Immature natural killer cell (primary cell): Measurements from ENCODE around the gene OXNAD1. TPM values are rescaled to one million over a fixed set of nuclear protein-coding genes. Genes with fewer than 3 reads are reported as not detected.

ENCODE experiments used
- DNase-seq, 3 donors: peaks; one replicate each; pipeline ENCODE4 v3.0.0; 2022; ENCODE audit warnings: mixed read lengths in 1 of 3
- H3K27ac Mint-ChIP-seq, 6 donors: one replicate each; pipeline ENCODE4 v1.8.0; 2020; ENCODE audit warnings: mixed read lengths in 6 of 6, mild to moderate bottlenecking in 5 of 6, inconsistent platforms in 4 of 6, moderate library complexity in 3 of 6
- H3K27me3 Mint-ChIP-seq, 3 donors: one replicate each; pipeline ENCODE4 v1.8.0; 2020 to 2021; ENCODE audit warnings: low read depth in 3 of 3, mild to moderate bottlenecking in 3 of 3, mixed read lengths in 3 of 3, moderate library complexity in 3 of 3, inconsistent platforms in 1 of 3
- H3K36me3 Mint-ChIP-seq, 3 donors: one replicate each; pipeline ENCODE4 v1.8.0; 2020; ENCODE audit warnings: mixed read lengths in 3 of 3, inconsistent platforms in 2 of 3, mild to moderate bottlenecking in 2 of 3
- H3K4me1 Mint-ChIP-seq, 2 donors: one replicate each; pipeline ENCODE4 v1.8.0; 2020; ENCODE audit warnings: inconsistent platforms in 2 of 2, mild to moderate bottlenecking in 2 of 2, mixed read lengths in 2 of 2, moderate library complexity in 1 of 2
- H3K4me3 Mint-ChIP-seq, 5 donors: one replicate each; pipeline ENCODE4 v1.8.0; 2020; ENCODE audit warnings: mild to moderate bottlenecking in 5 of 5, mixed read lengths in 5 of 5, inconsistent platforms in 3 of 5, moderate library complexity in 3 of 5
- H3K9me3 Mint-ChIP-seq, 6 donors: one replicate each; pipeline ENCODE4 v1.8.0; 2020; ENCODE audit warnings: mild to moderate bottlenecking in 6 of 6, mixed read lengths in 6 of 6, inconsistent platforms in 4 of 6, moderate library complexity in 3 of 6
- polyA plus RNA-seq, 3 donors: library from polyadenylated mRNA; unstranded; fragments of 300-500 nt; fragmentation: Illumina TruSeq; gene quantifications; one replicate each; pipeline ENCODE4 v1.2.3, GENCODE V29; 2021

Gene OXNAD1
- polyA plus RNA-seq, 3 donors from 2014 or later = 22.0 to 27.3 (median 23.8) TPM

DNA sequence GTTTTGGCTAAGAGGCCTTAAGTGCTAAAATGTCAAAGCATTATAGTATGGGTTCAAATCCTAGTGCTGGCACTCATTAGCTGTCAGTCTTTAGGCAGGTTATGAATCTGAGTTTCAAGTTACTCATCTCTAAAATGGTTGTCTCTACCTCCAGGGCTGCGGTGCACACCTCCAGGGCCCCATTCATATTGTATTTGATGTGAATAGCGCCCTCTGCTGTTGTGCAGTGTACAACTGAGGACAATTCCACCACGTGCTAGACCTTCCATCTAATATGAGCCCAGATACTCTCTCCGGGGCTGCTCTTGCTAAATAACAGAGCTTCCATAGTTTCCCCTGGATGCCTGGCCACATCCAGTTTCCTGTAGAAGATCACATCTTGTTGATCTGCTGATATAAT, 54.3 kb downstream of the OXNAD1 start:
- DNase-seq = peak; percentile 46 to 64 (median 51)
- peaks cover 62 to 65% of the 10 kb centered on the region in 2 donors for H3K4me1 Mint-ChIP-seq
- H3K4me3 Mint-ChIP-seq = peak overlapping the region in 1 of 5 donors; percentile 35
- H3K36me3 Mint-ChIP-seq = peaks cover 31 to 46% (median 35%) of the 10 kb centered on the region in 3 donors
- peaks cover 5 to 8% (median 5%) of the 10 kb centered on the region in 3 donors for H3K27me3 Mint-ChIP-seq
- peak overlapping the region; percentile 46 to 82 (median 72) for H3K27ac Mint-ChIP-seq
- no peaks in the 10 kb centered on the region for H3K9me3 Mint-ChIP-seq

- no peak for DNase-seq
- Mint-ChIP-seq H3K36me3 (peaks cover 31 to 46% (median 33%) of the 10 kb centered on the region in 3 donors), H3K27me3 (peaks cover 5 to 8% (median 5%) of the 10 kb centered on the region in 3 donors), H3K4me1 (peaks cover 59 to 61% of the 10 kb centered on the region in 2 donors), H3K27ac (peak overlapping the region; percentile 46 to 82 (median 72)), H3K4me3 (no peak overlapping the region), H3K9me3 (no peaks in the 10 kb centered on the region)
Measured at GRCh38 chr3:16319723-16320122, 54.7 kb downstream of the OXNAD1 start.

DNA sequence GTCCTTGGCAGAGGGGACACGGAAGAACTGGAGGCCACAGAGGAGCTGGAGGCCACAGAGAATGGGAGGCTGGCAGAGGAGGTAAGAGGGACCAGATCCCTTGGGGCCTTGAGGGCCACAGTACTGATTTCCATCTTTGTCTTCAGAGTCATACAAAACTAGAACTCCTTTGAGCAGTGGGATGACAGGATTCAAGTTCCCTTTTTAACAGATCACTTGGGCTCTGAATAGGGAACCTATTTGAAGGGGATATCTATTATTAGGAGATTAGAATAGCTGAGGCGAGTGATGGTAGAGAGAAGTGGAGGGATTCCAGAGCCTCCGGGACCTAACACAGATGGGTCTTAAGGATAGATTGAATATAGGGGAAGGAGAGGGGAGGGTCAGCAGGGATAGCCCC, 55.7 kb downstream of the OXNAD1 start:
- DNase-seq = no peak
- no peaks in the 10 kb centered on the region for H3K9me3 Mint-ChIP-seq
- H3K4me3 Mint-ChIP-seq = no peak overlapping the region
- H3K27ac Mint-ChIP-seq = peak overlapping the region in 5 of 6 donors; percentile 28 to 72 (median 36)
- peaks cover 5% of the 10 kb centered on the region in 3 donors for H3K27me3 Mint-ChIP-seq
- peaks cover 49 to 51% of the 10 kb centered on the region in 2 donors for H3K4me1 Mint-ChIP-seq
- H3K36me3 Mint-ChIP-seq = peaks cover 27 to 42% (median 27%) of the 10 kb centered on the region in 3 donors

DNA sequence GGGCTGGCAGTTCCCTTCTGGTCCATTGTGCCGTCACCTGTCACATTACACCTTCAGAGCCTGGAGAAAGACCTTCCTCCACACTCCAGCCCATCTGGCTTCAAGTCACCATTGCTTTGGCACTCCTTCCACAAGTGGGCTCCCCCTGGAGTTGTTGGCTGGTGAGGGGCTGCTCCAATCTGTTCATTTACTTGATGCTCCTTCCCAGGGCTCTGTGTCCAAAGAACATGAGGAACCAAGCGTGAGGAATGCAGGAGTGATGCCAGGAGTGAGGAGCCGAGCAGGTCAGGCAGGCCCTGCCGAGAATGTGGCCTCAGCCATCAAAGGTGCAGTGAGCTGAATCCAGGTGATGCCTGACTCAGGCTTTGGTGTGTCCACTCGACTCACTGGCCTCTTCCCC, 57.2 kb downstream of the OXNAD1 start:
- Mint-ChIP-seq H3K4me1 (peaks cover 34 to 36% of the 10 kb centered on the region in 2 donors), H3K27ac (peak overlapping the region in 4 of 6 donors; percentile 21 to 73 (median 34)), H3K27me3 (peaks cover 3 to 10% (median 5%) of the 10 kb centered on the region in 3 donors), H3K4me3 (no peak overlapping the region), H3K36me3 (peaks cover 17 to 33% (median 18%) of the 10 kb centered on the region in 3 donors), H3K9me3 (no peaks in the 10 kb centered on the region)
- no peak for DNase-seq

GRCh38 chr3:16323737-16324136, 58.7 kb downstream of the OXNAD1 start:
- Mint-ChIP-seq H3K27ac (peak overlapping the region in 1 of 6 donors; percentile 50), H3K27me3 (peaks cover 3 to 11% (median 5%) of the 10 kb centered on the region in 3 donors), H3K36me3 (peaks cover 13 to 27% (median 16%) of the 10 kb centered on the region in 3 donors), H3K4me1 (peaks cover 21% of the 10 kb centered on the region in 2 donors), H3K4me3 (no peak overlapping the region), H3K9me3 (no peaks in the 10 kb centered on the region)
- DNase-seq = no peak

- Mint-ChIP-seq H3K36me3 (peaks cover 3 to 21% (median 8%) of the 10 kb centered on the region in 3 donors), H3K9me3 (peaks cover 0 to 1% (median 0%) of the 10 kb centered on the region in 6 donors), H3K4me3 (no peak overlapping the region), H3K27me3 (peaks cover 5 to 10% (median 5%) of the 10 kb centered on the region in 3 donors), H3K27ac (peak overlapping the region in 2 of 6 donors; percentile 17 to 23), H3K4me1 (peaks cover 6 to 10% of the 10 kb centered on the region in 2 donors)
- DNase-seq = no peak
Measured at GRCh38 chr3:16325850-16326249, 60.8 kb downstream of the OXNAD1 start.

DNA sequence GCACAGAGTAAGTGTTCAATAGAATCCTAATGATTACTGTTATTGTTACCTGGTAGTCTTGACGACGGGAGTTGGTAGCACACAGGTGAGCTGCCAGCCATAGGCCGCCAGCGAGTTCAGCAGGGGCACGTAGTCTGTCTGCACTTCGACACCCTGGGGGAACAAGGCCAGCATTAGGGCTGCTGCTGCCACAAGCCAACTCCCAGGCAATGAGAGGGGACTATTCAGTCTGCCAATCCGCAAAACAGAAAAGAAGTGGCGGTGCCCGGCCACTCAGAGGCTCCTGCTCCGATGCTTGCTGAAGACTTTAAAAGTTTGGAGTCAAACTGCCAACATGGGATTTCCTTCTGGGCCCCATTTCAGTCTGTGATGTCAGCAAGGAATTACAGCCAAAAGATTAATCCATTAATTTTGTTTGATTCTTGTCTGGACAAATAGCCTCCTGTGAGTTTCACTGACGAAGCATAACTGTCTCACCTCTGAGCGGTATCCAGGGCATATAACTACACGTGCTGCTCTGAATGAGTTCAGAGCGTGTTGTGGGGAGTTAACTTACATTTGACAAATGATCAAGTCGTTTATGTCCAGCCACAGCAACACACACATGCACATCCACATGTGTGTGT, 61.8 kb downstream of the OXNAD1 start:
- Mint-ChIP-seq H3K4me1 (peaks cover 6 to 17% of the 10 kb centered on the region in 2 donors), H3K27me3 (peaks cover 0 to 14% (median 5%) of the 10 kb centered on the region in 3 donors), H3K9me3 (peaks cover 1 to 6% (median 4%) of the 10 kb centered on the region in 6 donors), H3K4me3 (no peak overlapping the region), H3K36me3 (peaks cover 6 to 24% (median 12%) of the 10 kb centered on the region in 3 donors), H3K27ac (peak overlapping the region in 4 of 6 donors; percentile 10 to 55 (median 38))
- no peak for DNase-seq

DNA sequence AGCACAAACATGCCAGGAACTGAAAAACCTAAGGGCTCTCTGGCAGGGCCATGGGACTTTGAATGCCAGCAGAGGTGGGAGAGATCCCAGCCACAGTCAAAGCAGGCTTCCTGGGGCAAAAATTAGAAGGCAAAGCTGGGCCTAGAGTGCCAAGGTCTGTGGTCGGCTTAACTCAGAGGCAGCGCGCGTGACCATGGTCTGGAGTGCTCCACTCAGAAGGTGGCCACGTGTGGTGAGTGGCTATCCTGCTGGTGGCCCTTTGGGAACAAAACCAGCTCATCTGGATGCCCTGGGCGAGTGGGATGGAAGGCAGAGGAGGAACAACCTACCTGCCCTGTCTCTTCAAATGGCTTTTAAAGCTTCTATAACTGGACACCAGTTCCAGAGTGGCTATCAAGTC, 63.1 kb downstream of the OXNAD1 start:
- Mint-ChIP-seq H3K27me3 (peaks cover 0 to 14% (median 5%) of the 10 kb centered on the region in 3 donors), H3K36me3 (peaks cover 16 to 34% (median 22%) of the 10 kb centered on the region in 3 donors), H3K27ac (peak overlapping the region in 3 of 6 donors; percentile 43 to 80 (median 60)), H3K4me1 (peaks cover 14 to 29% of the 10 kb centered on the region in 2 donors), H3K4me3 (no peak overlapping the region), H3K9me3 (peaks cover 3 to 9% (median 6%) of the 10 kb centered on the region in 6 donors)
- DNase-seq = no peak

DNA sequence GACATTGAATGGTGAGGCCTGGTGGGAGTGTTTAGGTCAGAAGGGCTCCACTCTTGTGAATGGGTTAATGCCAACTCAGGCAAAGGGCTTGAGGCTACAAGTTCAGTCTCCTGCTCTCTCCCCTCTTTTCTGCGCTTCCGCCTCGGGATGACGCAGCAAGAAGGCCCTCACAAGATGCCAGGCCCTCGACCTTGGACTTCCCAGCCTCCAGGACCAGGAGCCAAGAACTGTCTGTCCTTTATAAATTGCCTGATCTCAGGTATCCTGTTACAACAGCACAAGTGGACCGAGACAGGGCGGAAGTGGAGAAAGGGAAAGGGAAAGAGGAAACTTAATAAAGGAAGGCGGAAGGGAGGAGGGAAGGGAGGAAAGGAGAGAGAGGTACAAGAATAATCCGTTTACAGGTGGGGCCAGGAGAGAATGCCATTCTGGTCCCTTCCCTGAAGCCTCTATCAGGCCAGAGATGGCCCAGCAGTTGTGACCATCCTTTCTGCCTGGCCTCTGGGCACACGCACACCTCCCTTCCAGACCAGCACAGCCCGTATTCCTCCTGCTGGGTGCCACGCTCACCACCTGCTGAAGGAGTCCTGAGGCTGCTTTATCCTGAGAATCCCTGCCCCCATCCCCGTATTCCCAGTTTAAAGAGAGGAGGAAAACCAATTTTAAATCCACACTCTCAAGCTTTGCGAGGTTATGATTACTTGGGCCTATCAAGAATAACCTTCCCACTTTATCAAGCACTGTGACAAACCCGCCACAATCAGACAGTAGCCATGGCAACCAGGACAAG, 64.2 kb downstream of the OXNAD1 start:
- Mint-ChIP-seq H3K4me3 (no peak overlapping the region), H3K36me3 (peaks cover 19 to 30% (median 23%) of the 10 kb centered on the region in 3 donors), H3K27ac (peak overlapping the region in 3 of 6 donors; percentile 61 to 88 (median 68))

DNA sequence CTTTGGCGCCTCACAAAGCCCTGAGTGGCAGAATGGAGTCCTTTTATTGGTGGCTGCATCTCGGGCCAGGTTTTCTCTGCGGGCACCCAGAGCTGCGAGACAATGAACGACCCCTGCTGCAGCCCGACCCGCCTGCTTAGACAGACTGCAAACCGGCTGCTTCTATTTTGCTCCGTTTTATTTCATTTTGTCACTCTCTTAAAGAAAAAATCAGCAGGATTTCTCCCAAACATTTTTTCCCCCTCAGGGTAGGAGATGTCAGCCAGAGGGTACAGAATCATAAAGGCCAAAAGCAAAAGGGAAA, 64.8 kb downstream of the OXNAD1 start:
- no peak overlapping the region for H3K4me3 Mint-ChIP-seq
- H3K9me3 Mint-ChIP-seq = peaks cover 3 to 9% (median 6%) of the 10 kb centered on the region in 6 donors
- no peak for DNase-seq
- H3K36me3 Mint-ChIP-seq = peaks cover 24 to 35% (median 29%) of the 10 kb centered on the region in 3 donors
- H3K27ac Mint-ChIP-seq = peak overlapping the region in 2 of 6 donors; percentile 40 to 88
- peaks cover 0 to 12% (median 3%) of the 10 kb centered on the region in 3 donors for H3K27me3 Mint-ChIP-seq
- peaks cover 20 to 37% of the 10 kb centered on the region in 2 donors for H3K4me1 Mint-ChIP-seq

More for the DNA sequence above, 64.2 kb downstream of the OXNAD1 start:
- peaks cover 17 to 32% of the 10 kb centered on the region in 2 donors for H3K4me1 Mint-ChIP-seq
- no peak for DNase-seq
- H3K27me3 Mint-ChIP-seq = peaks cover 0 to 12% (median 3%) of the 10 kb centered on the region in 3 donors
- H3K9me3 Mint-ChIP-seq = peaks cover 3 to 9% (median 6%) of the 10 kb centered on the region in 6 donors

DNA sequence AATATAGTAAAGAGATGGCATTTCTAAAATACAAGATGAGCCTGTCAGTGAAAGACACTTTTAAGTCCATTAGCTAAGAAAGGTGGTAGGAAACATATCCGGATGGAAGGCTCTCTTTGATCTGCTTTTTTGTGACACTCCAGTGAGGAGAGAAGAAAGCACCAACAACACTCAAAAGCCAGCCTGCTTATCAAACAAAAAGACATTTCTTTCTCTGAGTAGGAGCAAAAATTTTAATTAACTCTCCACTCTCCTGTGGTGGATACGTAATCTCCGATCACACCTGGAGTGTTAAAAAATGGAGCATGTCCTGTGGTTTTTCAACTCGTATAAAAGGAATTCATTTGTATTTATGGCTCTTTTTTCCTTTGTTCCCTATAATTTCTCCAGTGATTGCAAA, 65.3 kb downstream of the OXNAD1 start:
- Mint-ChIP-seq H3K36me3 (peaks cover 30 to 41% (median 34%) of the 10 kb centered on the region in 3 donors), H3K27ac (peak overlapping the region in 4 of 6 donors; percentile 7 to 62 (median 52)), H3K9me3 (peaks cover 3 to 9% (median 6%) of the 10 kb centered on the region in 6 donors), H3K4me1 (peaks cover 24 to 43% of the 10 kb centered on the region in 2 donors), H3K27me3 (peaks cover 0 to 12% (median 3%) of the 10 kb centered on the region in 3 donors), H3K4me3 (no peak overlapping the region)
- no peak for DNase-seq

DNA sequence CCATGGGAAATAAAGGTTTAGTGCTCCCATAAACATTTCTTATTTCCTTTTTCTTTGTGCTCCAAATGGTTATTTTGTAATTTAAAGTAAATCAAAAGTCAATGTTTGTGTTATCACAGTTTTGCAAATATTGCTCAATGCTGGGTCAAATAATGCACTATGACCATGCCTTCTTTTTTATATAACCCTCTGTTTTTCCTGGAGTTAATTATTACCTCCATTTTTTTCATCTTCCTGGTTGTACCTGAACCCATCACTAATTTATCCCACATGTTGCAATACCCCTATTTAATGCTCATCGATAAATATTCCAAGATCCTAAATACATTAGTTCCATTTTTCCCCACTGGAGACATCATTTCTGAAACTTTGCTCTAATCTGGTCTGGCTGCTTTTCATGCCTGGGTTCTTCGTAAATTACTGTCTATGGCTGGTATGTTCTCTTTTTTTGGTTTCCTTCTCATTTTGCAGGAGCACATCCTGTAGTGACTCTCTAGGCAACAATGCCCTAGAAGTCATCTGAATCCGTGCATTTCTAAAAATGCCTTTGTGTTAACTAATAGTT, 66.4 kb downstream of the OXNAD1 start:
- H3K27me3 Mint-ChIP-seq = peaks cover 0 to 10% (median 3%) of the 10 kb centered on the region in 3 donors
- H3K4me1 Mint-ChIP-seq = peaks cover 28 to 53% of the 10 kb centered on the region in 2 donors
- H3K27ac Mint-ChIP-seq = peak overlapping the region in 4 of 6 donors; percentile 12 to 51 (median 24)
- no peak overlapping the region for H3K4me3 Mint-ChIP-seq
- H3K9me3 Mint-ChIP-seq = peaks cover 3 to 9% (median 6%) of the 10 kb centered on the region in 6 donors
- no peak for DNase-seq
- peaks cover 32 to 46% (median 36%) of the 10 kb centered on the region in 3 donors for H3K36me3 Mint-ChIP-seq

DNA sequence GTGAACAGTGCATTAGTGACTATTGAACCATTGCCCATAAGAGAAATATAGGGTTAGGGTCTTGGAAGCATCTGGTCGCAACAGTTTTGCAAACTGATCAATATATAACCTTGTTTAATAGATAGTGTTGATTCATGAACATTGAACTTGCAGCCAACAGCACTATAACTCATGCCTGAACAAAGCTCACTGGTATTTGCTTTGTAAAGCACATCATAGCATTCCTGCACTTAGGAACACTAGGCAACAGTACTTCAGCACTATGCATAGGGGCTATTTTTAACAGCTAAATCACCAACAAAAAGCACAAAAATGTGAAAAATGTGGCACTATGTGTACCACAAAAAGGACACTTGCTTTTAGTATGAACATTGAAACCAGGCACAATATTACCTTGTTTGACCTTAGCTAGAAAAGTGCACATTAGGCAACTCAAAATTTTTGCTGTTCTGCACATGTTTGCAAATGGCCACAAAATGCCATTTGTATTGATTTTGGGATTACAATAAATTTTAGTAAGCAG, 68.0 kb downstream of the OXNAD1 start:
- Mint-ChIP-seq H3K4me3 (no peak overlapping the region), H3K27me3 (peaks cover 0 to 9% (median 3%) of the 10 kb centered on the region in 3 donors), H3K9me3 (peaks cover 3 to 9% (median 6%) of the 10 kb centered on the region in 6 donors), H3K4me1 (peaks cover 38 to 69% of the 10 kb centered on the region in 2 donors), H3K36me3 (peaks cover 32 to 46% (median 36%) of the 10 kb centered on the region in 3 donors), H3K27ac (peak overlapping the region in 2 of 6 donors; percentile 1 to 52)
- DNase-seq = no peak
